ENCODE results near the gene ARID3A. TPM values are rescaled to one million over a fixed set of nuclear protein-coding genes. Genes with fewer than 3 reads are reported as not detected.

Gene ARID3A
- total and polyA plus RNA-seq, 2 donors (not counting 3 experiments of a cell fraction or from before 2014, with no cell fraction given): 5.4 to 13.2 TPM

DNA sequence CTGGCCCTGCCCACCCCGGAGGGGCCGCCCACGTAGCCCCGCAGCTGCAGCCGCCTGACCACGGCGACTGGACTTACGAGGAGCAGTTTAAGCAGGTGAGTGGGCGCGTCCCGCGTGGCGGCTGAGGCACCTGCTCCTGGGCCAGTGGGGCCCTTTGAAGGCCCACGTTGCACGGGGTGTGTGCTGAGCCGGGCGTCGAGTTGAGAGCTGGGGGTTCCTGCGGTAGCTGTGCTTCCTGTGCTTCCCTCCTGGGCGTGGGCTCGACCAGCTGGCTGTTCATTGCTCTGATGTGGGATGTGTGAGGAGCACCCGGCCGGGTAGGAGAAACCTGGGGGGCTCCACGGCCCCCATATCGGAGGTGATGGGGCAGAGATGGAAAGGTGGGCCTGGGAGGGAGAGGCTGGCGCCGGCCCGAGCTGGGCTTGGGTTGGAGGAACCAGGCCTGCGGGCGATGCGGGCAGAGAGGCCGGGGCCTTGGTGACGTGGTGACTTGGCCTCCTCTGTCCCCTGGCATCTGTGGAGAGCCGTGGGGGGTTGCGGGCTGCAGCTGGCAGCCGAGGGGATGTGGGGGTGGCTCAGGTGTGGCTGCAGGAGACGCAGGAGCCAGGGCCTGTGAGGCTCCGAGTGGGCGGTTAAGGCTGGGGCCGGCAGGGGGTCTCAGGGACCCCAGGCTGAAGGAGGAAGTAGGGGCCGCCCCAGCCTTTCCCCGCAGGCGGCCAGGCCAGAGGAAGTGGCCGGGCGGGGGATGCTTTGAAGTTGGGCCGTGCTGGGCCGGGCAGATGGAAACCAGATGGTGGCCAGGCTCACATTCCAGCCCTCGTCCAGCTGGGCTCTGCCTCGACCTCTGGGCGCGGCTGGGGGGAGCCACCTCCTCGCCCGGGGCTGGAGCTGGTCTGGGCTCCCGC lies 7.1 kb downstream of the ARID3A start:
- Histone ChIP-seq H3K9me3 (replicated peaks; ENCODE audit: control insufficient read depth, insufficient read depth, low read length) (no peaks in the 10 kb centered on the region), H3K4me3 (replicated peaks in 1 of 3; ENCODE audit: insufficient read depth in 1 of 3, low read depth in 1 of 3, low read length in 3 of 3) (no peak overlapping the region), H3K36me3 (ENCODE audit: control insufficient read depth in 2 of 2, extremely low read depth in 1 of 2, insufficient read depth in 2 of 2, low read length in 2 of 2) (no peaks in the 10 kb centered on the region), H3K27ac (ENCODE audit: insufficient read depth, low read depth, low read length) (no peak overlapping the region), H2AFZ (ENCODE audit: low read depth, low read length) (no peak overlapping the region), H3K4me2 (ENCODE audit: insufficient read depth, low read length) (no peak overlapping the region), H4K20me1 (replicated peaks; ENCODE audit: control insufficient read depth, extremely low read depth, insufficient read depth, low read length) (no peaks in the 10 kb centered on the region), H3K4me1 (ENCODE audit: control insufficient read depth, extremely low read depth, insufficient read depth, low read length) (peaks cover 15% of the 10 kb centered on the region), H3K79me2 (ENCODE audit: control insufficient read depth, insufficient read depth, low read length) (no peaks in the 10 kb centered on the region), H3K27me3 (ENCODE audit: control insufficient read depth in 2 of 2, insufficient read depth in 2 of 2, low read length in 2 of 2) (no peaks in the 10 kb centered on the region), H3K9ac (replicated peaks; ENCODE audit: extremely low read depth, insufficient read depth, low read length) (no peak overlapping the region), H3K9me1 (replicated peaks; ENCODE audit: control insufficient read depth, extremely low read depth, insufficient read depth, low read length) (no peaks in the 10 kb centered on the region)
- dilution Hi-C loops (cut with MboI; ENCODE audit: extremely low pct_ligation_motif_present, low sequenced_read_pairs) (no loop called here), intact Hi-C loops (cut with micrococcal nuclease) (loop anchor here (10.0 kb wide), 1 partner anchor 172 kb away; the partner anchor contains the start of gene GPX4)
- POLR2A ChIA-PET: interaction anchor here (0.7 kb wide), 1 partner anchor 206 kb away, joined by 4 read pairs; no protein-coding TSS in a partner anchor
- FAIRE-seq (no peak), DNase-seq (ENCODE audit: low read depth, low spot score) (no peak)
- TF ChIP-seq MYC (IDR thresholded peaks at IDR 0.05; ENCODE audit: low read depth, low read length) (no peak), FOS (IDR thresholded peaks at IDR 0.05; ENCODE audit: borderline replicate concordance, insufficient read depth, low read length) (no peak), POLR2AphosphoS5 (IDR thresholded peaks at IDR 0.05; ENCODE audit: insufficient read depth, low read depth, low read length) (no peak), GATA2 (IDR thresholded peaks at IDR 0.05; ENCODE audit: insufficient read depth, insufficient read length, low read depth, low read length) (no peak), JUN (IDR thresholded peaks at IDR 0.05; ENCODE audit: borderline replicate concordance, insufficient read depth, insufficient read length, low read depth) (no peak), EZH2 (IDR thresholded peaks at IDR 0.05; ENCODE audit: borderline replicate concordance, low read depth, low read length, severe bottlenecking) (no peak)
- TF ChIP-seq, protein P1, sequence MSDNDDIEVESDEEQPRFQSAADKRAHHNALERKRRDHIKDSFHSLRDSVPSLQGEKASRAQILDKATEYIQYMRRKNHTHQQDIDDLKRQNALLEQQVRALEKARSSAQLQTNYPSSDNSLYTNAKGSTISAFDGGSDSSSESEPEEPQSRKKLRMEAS (IDR thresholded peaks at IDR 0.05; ENCODE audit: insufficient read depth, insufficient read length): no peak
- CTCF ChIA-PET: interaction anchor here (0.8 to 1.0 kb wide), 3 partner anchors 9 to 51 kb away, joined by 3 to 4 read pairs (median 4); partner anchors contain the start of gene WDR18
- BruUV-seq (replicated peaks): no TSS peak
